Activated naive CD4-positive, alpha-beta T cell treated with Interleukin-2 at 50 U/mL for 16 hours (primary cell): ENCODE data around the gene C17orf107.

ENCODE experiments used
- DNase-seq: peaks from one replicate; pipeline ENCODE4 v3.0.0-alpha.2; 2020

C17orf107 gene

DNA sequence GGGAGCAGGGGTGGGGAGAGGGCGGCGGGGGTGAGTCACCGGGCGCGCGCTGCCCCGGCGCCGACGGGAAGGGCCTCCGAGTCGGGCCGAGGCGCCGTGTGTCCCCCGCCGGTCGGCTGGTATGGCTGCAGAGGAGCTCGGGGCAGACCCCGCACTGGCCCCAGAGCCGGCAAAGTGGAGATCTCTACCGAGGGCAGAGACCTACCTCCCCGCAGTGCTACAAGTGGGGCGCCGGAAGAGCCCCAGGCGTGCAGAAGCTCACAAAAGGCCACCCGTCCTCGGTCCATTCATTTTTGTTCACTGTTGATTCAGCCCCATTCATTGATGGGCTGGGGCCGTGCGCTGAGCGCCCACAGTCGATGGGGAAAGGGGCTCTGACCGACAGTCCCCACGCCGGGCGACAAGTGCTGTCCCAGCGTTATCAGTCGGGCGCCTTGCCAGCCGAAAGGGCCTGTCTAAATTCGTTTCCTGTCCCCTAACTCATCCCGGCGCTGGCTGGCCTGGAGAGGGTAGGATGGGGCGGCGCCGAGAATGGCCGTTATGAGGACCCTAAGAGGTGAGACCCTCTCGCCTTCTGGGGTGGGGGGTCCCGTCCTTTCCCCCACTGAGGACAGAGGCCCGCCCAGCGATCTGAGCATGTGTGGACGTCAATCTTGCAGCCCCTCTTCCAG lies 50.9 kb downstream of the C17orf107 start:
- DNase-seq: peak; percentile 41

DNA sequence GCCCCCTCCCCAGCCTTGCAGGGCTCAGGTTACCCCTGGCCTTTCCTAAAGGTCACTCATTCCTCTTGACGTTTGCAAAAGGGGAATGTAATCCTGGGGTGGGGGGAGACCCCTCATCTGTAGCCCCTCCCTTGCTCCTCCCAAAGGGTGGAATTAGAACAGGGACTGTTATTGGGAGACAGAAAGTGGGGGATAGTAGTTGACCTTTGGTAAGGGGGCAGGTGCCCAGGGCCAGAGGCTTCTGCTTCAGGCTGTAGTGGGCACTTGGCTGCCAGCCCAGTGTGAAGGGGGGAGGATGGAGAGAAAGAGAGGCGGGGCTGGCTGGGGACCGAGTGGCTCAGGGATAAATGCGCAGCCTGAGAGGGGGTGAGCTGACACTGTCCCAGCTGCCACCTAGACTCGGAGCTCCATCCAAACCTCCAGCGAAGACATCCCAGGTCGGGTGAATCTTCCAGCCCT lies 51.4 kb downstream of the C17orf107 start, which contains the start of gene ENO3:
Gene ENO3, plus strand, starts transcription at position 374 of the 459 bp plus-strand sequence. CDS start 711 bp downstream, outside the sequence.
- no peak for DNase-seq

DNA sequence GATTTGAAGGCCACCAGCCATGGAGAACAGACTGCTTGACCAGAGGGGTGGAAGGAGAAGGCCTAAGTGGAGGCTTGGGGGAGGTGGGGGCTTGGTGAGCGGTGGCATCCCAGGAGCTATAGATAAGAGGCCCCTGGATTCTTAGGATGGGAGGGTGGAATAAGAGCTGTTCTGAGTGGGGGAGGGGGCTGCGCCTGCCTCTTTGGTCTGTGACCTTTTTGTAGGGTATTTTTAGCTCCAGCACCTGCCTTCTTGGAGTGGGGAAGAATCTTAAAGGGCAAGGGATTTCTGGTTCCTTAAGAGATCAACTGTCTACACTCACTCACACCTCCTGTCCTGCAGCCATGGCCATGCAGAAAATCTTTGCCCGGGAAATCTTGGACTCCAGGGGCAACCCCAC lies 52.1 kb downstream of the C17orf107 start:
- DNase-seq: no peak
